HL-60 (cell line): Measurements from ENCODE around the gene DRD4.

Source experiments
- CTCF ChIP-seq: IDR thresholded peaks from one replicate; pipeline ENCODE4 v1.5.1; 2011; ENCODE audit warnings: low read length, control low read depth, inconsistent platforms; ENCODE audit not compliant: insufficient read depth
- GABPA ChIP-seq: IDR thresholded peaks from 2 replicates; pipeline ENCODE4 v1.6.1; 2012; ENCODE audit warnings: low read depth
- POLR2AphosphoS5 ChIP-seq: IDR thresholded peaks from 2 replicates; pipeline ENCODE4 v1.6.1; 2012; ENCODE audit warnings: low read depth
- REST ChIP-seq: IDR thresholded peaks from 2 replicates; pipeline ENCODE4 v1.6.1; 2012; ENCODE audit warnings: low read depth; ENCODE audit not compliant: insufficient replicate concordance

GRCh38 chr11:678297-678696 lies 41.2 kb downstream of the DRD4 start:
- TF ChIP-seq CTCF = no peak
- no peak for TF ChIP-seq GABPA
- no peak for TF ChIP-seq POLR2AphosphoS5
- TF ChIP-seq REST = no peak
